Hepatocyte (in vitro differentiated cells): ENCODE results near the gene DAB1. TPM values are rescaled to one million over a fixed set of nuclear protein-coding genes. Genes with fewer than 3 reads are reported as not detected.

Source experiments
- DNase-seq: peaks from one replicate; pipeline ENCODE4 v3.0.0-alpha.2; 2016; ENCODE audit warnings: low spot score
- H2AFZ ChIP-seq: fragments of 200-600 bp; sonication (generic); 2 replicates; pipeline ENCODE4 v1.6.0; 2016; ENCODE audit warnings: antibody characterized with exemption, mild to moderate bottlenecking
- H3K27ac ChIP-seq: fragments of 200-600 bp; sonication (generic); 2 replicates; pipeline ENCODE4 v1.5.1; 2016; ENCODE audit warnings: mild to moderate bottlenecking
- H3K27me3 ChIP-seq: fragments of 200-600 bp; sonication (generic); 2 replicates; pipeline ENCODE4 v1.6.1; 2016
- H3K36me3 ChIP-seq: fragments of 200-600 bp; sonication (generic); replicated peaks from 2 replicates; pipeline ENCODE4 v1.5.1; 2016; ENCODE audit warnings: low read depth; ENCODE audit not compliant: insufficient read depth
- H3K4me1 ChIP-seq: fragments of 200-600 bp; sonication (generic); 2 replicates; pipeline ENCODE4 v1.5.1; 2016; ENCODE audit warnings: mild to moderate bottlenecking, moderate library complexity; ENCODE audit not compliant: insufficient read depth
- H3K4me2 ChIP-seq: fragments of 200-600 bp; sonication (generic); 2 replicates; pipeline ENCODE4 v1.6.0; 2016
- H3K4me3 ChIP-seq: fragments of 200-600 bp; sonication (generic); 2 replicates; pipeline ENCODE4 v1.5.1; 2016; ENCODE audit warnings: mild to moderate bottlenecking
- H3K79me2 ChIP-seq: fragments of 200-600 bp; sonication (generic); 2 replicates; pipeline ENCODE4 v1.6.0; 2017; ENCODE audit warnings: mild to moderate bottlenecking
- H3K9me2 ChIP-seq: fragments of 200-600 bp; sonication (generic); replicated peaks from 2 replicates; pipeline ENCODE4 v1.6.0; 2017; ENCODE audit warnings: mild to moderate bottlenecking; ENCODE audit not compliant: insufficient read depth
- H3K9me3 ChIP-seq: fragments of 200-600 bp; sonication (generic); 2 replicates; pipeline ENCODE4 v1.5.1; 2016; ENCODE audit warnings: low read depth, mild to moderate bottlenecking
- H4K20me1 ChIP-seq: fragments of 200-600 bp; sonication (generic); 2 replicates; pipeline ENCODE4 v1.6.0; 2016; ENCODE audit warnings: mild to moderate bottlenecking; ENCODE audit not compliant: insufficient read depth, poor library complexity, severe bottlenecking
- CTCF ChIP-seq: fragments of 200-600 bp; sonication (generic); IDR thresholded peaks from 2 replicates; pipeline ENCODE4 v1.5.1; 2016; ENCODE audit warnings: antibody characterized with exemption, mild to moderate bottlenecking; ENCODE audit not compliant: poor library complexity
- EZH2 ChIP-seq: fragments of 200-600 bp; sonication (generic); IDR thresholded peaks from 2 replicates; pipeline ENCODE4 v1.6.1; 2016; ENCODE audit warnings: antibody characterized with exemption, mild to moderate bottlenecking, borderline replicate concordance
- EZH2phosphoT487 ChIP-seq: fragments of 200-600 bp; sonication (generic); IDR thresholded peaks from one replicate; pipeline ENCODE4 v1.6.1; 2018; ENCODE audit warnings: antibody characterized with exemption, mild to moderate bottlenecking, low read depth, moderate library complexity; ENCODE audit not compliant: unreplicated experiment, severe bottlenecking
- WGBS: methylation state at CpG from one replicate; pipeline ENCODE4 v1.1.6; 2016; ENCODE audit warnings: low lambda C conversion rate; ENCODE audit errors: missing lambda C conversion rate; 5-methylcytosine and 5-hydroxymethylcytosine counted together
- polyA plus RNA-seq: library from polyadenylated mRNA; unstranded; fragments of >200 nt; fragmentation: Nextera tagmentation; extraction: Ambion mirVana; gene quantifications from 2 replicates; pipeline ENCODE4 v1.2.1, GENCODE V29; 2016
- total RNA-seq: library from RNA; depleted of rRNA; stranded (reverse); fragments of >200 nt; gene quantifications from 2 replicates; pipeline ENCODE4 v1.2.3, GENCODE V29; 2014

The DAB1 gene
- total and polyA plus RNA-seq, 2 experiments from 2014 or later, result 19.5 to 37.6 TPM

DNA sequence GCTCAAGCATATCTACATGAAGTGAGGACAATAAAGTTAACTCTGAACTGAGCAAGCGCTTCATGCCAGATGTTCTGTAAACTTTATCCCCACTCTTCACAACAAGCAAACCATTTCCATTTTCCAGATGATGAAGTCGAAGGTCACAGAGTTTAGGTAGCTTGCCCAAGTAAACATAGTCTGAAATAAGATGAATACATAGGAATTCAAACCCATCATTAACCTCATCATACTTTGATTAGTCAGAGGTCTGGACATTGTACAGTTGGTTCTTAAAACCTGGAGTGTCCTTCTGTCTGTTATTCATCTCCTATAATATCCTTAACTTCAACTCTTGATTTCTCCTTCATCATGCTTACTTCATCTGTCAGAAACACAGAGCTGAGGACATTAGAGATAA is 277.8 kb downstream of the DAB1 start:
- no peaks in the 10 kb centered on the region for H3K9me2 ChIP-seq
- 84% methylated on average over 2 of the region's 2 CpGs for WGBS
- no peak for TF ChIP-seq EZH2

GRCh38 chr1:57142999-57143398 is 280.9 kb downstream of the DAB1 start:
- no peaks in the 10 kb centered on the region for H3K79me2 ChIP-seq
- H2AFZ ChIP-seq, result no peak overlapping the region
- no peaks in the 10 kb centered on the region for H3K36me3 ChIP-seq
- no peaks in the 10 kb centered on the region for H4K20me1 ChIP-seq
- no peaks in the 10 kb centered on the region for H3K4me1 ChIP-seq
- H3K27ac ChIP-seq, result no peak overlapping the region
- H3K9me3 ChIP-seq, result no peaks in the 10 kb centered on the region
- H3K27me3 ChIP-seq, result no peaks in the 10 kb centered on the region
- H3K4me3 ChIP-seq, result no peak overlapping the region
- H3K9me2 ChIP-seq, result no peaks in the 10 kb centered on the region
- H3K4me2 ChIP-seq, result no peak overlapping the region
- no peak for DNase-seq
- no peak for TF ChIP-seq EZH2phosphoT487
- TF ChIP-seq CTCF, result no peak
- TF ChIP-seq EZH2, result no peak
- 87% methylated on average over 2 of the region's 2 CpGs for WGBS

More for the DNA sequence above, 277.8 kb downstream of the DAB1 start:
- Histone ChIP-seq H3K36me3 (no peaks in the 10 kb centered on the region), H2AFZ (no peak overlapping the region), H3K79me2 (no peaks in the 10 kb centered on the region), H3K9me3 (no peaks in the 10 kb centered on the region), H3K4me2 (no peak overlapping the region), H3K27me3 (no peaks in the 10 kb centered on the region), H4K20me1 (no peaks in the 10 kb centered on the region), H3K4me3 (no peak overlapping the region), H3K4me1 (no peaks in the 10 kb centered on the region), H3K27ac (no peak overlapping the region)
- DNase-seq, result no peak

DNA sequence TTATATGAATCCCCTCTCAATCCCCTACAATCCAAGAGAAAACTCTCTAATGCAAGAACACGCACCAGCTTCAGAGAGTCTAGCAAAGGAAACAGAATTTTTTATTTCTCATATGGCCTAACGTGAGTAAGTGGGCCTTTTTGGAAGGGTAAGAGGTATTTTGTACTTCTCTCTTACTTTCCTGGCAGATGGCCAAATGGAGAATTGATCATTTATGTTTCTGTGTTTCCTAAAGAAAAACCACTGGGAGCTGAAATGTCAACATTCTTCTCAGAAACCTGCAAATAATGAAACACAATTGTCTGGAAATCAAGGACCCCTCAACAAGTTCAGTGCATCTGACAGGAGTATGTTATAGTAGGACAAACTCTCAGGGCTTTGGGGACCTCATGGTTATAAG is 281.7 kb downstream of the DAB1 start:
- Histone ChIP-seq H3K36me3 (no peaks in the 10 kb centered on the region), H3K4me1 (no peaks in the 10 kb centered on the region), H3K27ac (no peak overlapping the region), H3K9me2 (no peaks in the 10 kb centered on the region), H3K9me3 (no peaks in the 10 kb centered on the region), H3K79me2 (no peaks in the 10 kb centered on the region), H3K27me3 (no peaks in the 10 kb centered on the region), H3K4me2 (no peak overlapping the region), H4K20me1 (no peaks in the 10 kb centered on the region), H3K4me3 (no peak overlapping the region), H2AFZ (no peak overlapping the region)
- TF ChIP-seq EZH2 (no peak), EZH2phosphoT487 (no peak), CTCF (no peak)
- 88% methylated on average over 2 of the region's 2 CpGs for WGBS
- DNase-seq, result no peak

DNA sequence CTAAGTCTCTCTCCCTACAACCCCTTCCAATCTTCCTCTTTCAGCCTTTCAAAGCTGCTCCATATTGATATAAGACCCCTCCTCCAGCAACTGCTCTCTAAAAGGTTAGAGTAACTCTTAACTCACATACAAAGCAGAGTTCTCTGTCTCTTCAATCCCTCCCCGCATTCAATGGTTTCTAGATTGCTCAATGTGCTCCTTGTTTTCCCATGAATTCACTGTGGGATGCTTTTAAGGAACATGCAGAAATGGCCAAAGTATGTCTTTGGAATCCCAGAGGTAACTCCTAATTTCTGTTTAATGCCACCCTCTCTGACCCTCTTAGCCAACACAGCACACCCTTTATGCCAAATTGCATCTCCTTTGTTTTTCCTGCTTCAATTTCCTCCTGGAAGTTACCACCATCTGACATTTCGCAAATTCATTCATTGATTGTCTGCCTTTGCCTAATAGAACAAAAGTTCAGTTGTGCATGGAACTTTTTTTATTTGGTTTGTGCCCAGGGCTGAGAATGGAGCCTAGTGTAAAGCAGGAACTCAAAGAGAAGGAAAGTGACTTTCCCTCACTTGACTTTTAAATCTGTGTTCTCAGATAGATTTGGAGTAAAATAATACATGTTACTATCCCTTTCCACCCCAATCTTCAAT is 285.3 kb downstream of the DAB1 start:
- no peak for DNase-seq
- H3K4me1 ChIP-seq, result no peaks in the 10 kb centered on the region
- TF ChIP-seq CTCF, result no peak
- TF ChIP-seq EZH2phosphoT487, result no peak
- TF ChIP-seq EZH2, result no peak
- no peak overlapping the region for H3K27ac ChIP-seq
- no peaks in the 10 kb centered on the region for H3K9me3 ChIP-seq
- H4K20me1 ChIP-seq, result no peaks in the 10 kb centered on the region
- no peak overlapping the region for H2AFZ ChIP-seq
- no peak overlapping the region for H3K4me2 ChIP-seq
- no peak overlapping the region for H3K4me3 ChIP-seq
- no peaks in the 10 kb centered on the region for H3K27me3 ChIP-seq
- WGBS, result 82% methylated on average over 2 of the region's 2 CpGs
- H3K79me2 ChIP-seq, result no peaks in the 10 kb centered on the region
- H3K9me2 ChIP-seq, result no peaks in the 10 kb centered on the region
- no peaks in the 10 kb centered on the region for H3K36me3 ChIP-seq
